ENCODE results near the gene SAP30BP. TPM values are rescaled to one million over a fixed set of nuclear protein-coding genes. Genes with fewer than 3 reads are reported as not detected.

Gene SAP30BP
- total and polyA plus RNA-seq, 2 of the 13 experiments (the other 11 are each of a cell fraction or from before 2014, with no cell fraction given): 67.7 to 99.4 TPM

DNA sequence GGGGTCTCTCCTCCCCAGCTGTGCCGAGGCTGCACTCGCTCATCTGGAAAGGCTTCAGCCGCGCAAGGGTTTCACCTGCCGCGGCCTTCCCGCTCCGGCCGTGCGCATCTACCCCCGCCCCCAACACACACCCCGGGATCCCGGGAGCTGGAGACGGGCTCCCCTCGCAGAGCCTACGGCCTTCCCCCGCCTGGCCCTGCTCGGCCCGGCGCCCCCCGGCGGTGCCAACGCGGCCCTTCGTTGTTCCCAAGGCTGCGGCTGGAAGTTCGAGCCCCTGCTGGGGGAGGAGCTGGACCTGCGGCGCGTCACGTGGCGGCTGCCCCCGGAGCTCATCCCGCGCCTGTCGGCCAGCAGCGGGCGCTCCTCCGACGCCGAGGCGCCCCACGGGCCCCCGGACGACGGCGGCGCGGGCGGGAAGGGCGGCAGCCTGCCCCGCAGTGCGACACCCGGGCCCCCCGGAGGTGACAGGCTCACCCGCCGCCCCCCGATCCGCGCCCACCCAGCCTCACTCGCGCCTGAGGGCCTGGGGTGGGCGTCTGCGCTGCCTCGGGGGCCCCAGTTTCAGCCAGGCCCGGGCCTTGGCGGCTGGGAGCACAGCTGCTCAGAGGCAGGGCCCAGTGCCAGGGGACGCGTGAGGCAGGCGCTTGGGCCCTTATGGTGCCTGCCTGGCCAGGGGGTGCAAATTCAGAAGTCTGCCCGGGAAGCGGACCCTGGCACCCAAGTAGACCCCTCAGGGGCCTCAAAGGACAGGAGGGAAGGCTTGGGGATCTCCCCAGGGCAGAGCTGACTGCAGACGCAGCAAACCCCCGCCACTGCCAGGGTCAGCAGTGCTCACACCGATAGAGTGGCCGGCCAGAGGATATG, 86.6 kb downstream of the SAP30BP start (continued):
- TF ChIP-seq MAF1 (CRISPR knock-in tag; IDR thresholded peaks at IDR 0.05; ENCODE audit: borderline replicate concordance) (no peak), SNRNP70 (IDR thresholded peaks at IDR 0.05; ENCODE audit: low read depth, low read length) (no peak), ZNF335 (CRISPR knock-in tag; IDR thresholded peaks at IDR 0.05) (no peak), CAMTA2 (CRISPR knock-in tag; IDR thresholded peaks at IDR 0.05; ENCODE audit: borderline replicate concordance) (no peak), FIP1L1 (IDR thresholded peaks at IDR 0.05; ENCODE audit: borderline replicate concordance, insufficient read depth, low read depth, low read length) (no peak)
- TF ChIP-seq, protein P1, sequence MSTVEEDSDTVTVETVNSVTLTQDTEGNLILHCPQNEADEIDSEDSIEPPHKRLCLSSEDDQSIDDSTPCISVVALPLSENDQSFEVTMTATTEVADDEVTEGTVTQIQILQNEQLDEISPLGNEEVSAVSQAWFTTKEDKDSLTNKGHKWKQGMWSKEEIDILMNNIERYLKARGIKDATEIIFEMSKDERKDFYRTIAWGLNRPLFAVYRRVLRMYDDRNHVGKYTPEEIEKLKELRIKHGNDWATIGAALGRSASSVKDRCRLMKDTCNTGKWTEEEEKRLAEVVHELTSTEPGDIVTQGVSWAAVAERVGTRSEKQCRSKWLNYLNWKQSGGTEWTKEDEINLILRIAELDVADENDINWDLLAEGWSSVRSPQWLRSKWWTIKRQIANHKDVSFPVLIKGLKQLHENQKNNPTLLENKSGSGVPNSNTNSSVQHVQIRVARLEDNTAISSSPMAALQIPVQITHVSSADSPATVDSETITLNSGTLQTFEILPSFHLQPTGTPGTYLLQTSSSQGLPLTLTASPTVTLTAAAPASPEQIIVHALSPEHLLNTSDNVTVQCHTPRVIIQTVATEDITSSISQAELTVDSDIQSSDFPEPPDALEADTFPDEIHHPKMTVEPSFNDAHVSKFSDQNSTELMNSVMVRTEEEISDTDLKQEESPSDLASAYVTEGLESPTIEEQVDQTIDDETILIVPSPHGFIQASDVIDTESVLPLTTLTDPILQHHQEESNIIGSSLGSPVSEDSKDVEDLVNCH (CRISPR knock-in tag; IDR thresholded peaks at IDR 0.05): no peak; the same call in 1 of the 2 replicates
- TF ChIP-seq, protein P2, sequence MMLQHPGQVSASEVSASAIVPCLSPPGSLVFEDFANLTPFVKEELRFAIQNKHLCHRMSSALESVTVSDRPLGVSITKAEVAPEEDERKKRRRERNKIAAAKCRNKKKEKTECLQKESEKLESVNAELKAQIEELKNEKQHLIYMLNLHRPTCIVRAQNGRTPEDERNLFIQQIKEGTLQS (CRISPR knock-in tag; IDR thresholded peaks at IDR 0.05): peak; percentile 12; the same call in 1 of the 2 replicates
